Omental fat pad (tissue), 4 donors: ENCODE results near the gene B9D2. TPM values are rescaled to one million over a fixed set of nuclear protein-coding genes. Genes with fewer than 3 reads are reported as not detected.

Source experiments
- ATAC-seq: fragments of 150-250 bp; one replicate; pipeline ENCODE4 v1.9.1; 2016; ENCODE audit warnings: mild to moderate bottlenecking, moderate library complexity; ENCODE audit not compliant: low FRiP score
- DNase-seq: peaks from one replicate; pipeline ENCODE4 v3.0.0-alpha.2; 2019; ENCODE audit warnings: low spot score
- total RNA-seq, 4 donors: library from RNA; depleted of rRNA; stranded (reverse); fragments of >200 nt; gene quantifications; one replicate each; pipeline ENCODE4 v1.1.0, GENCODE V29; 2016
- TF ChIP-seq, protein P1 (sequence below), 3 donors: fragments of 450-650 bp; IDR thresholded peaks; one replicate each; pipeline ENCODE4 v1.5.1; 2016 to 2017; ENCODE audit warnings: antibody characterized with exemption in 3 of 3, mild to moderate bottlenecking in 3 of 3, moderate library complexity in 2 of 3

The B9D2 gene
- total RNA-seq, 4 donors from 2014 or later = 3.3 to 6.8 (median 5.1) TPM

GRCh38 chr19:41327576-41328156 is 36.3 kb downstream of the B9D2 start:
- DNase-seq (peak; percentile 55), ATAC-seq (peak; percentile 41)
- TF ChIP-seq, protein P1, sequence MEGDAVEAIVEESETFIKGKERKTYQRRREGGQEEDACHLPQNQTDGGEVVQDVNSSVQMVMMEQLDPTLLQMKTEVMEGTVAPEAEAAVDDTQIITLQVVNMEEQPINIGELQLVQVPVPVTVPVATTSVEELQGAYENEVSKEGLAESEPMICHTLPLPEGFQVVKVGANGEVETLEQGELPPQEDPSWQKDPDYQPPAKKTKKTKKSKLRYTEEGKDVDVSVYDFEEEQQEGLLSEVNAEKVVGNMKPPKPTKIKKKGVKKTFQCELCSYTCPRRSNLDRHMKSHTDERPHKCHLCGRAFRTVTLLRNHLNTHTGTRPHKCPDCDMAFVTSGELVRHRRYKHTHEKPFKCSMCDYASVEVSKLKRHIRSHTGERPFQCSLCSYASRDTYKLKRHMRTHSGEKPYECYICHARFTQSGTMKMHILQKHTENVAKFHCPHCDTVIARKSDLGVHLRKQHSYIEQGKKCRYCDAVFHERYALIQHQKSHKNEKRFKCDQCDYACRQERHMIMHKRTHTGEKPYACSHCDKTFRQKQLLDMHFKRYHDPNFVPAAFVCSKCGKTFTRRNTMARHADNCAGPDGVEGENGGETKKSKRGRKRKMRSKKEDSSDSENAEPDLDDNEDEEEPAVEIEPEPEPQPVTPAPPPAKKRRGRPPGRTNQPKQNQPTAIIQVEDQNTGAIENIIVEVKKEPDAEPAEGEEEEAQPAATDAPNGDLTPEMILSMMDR (IDR thresholded peaks at IDR 0.05) = no peak

DNA sequence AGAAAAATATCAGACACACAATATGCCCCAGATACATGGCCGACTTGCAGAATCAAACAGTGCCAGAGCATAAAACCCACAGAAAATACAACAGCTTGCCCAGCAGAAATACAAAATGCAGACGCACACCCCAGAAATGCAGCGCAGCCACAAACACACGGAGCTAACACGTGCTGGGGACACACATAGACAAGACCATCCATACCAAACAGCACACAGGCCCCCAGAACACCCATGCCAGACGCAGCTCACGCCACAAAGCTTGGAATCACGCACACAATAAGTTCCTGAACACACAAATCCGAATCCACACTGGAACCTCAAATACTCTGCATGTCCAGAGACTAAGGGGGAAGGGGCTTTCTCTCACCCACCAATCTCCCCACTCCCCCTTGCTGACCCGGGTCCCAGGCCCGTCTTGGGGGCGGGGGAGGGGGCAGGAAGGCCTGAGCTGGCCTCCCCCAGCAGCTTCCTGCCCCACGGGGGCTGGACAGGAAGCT is 36.8 kb downstream of the B9D2 start:
- TF ChIP-seq, protein P1 (IDR thresholded peaks at IDR 0.05) = no peak
- DNase-seq (no peak), ATAC-seq (no peak)

- TF ChIP-seq, protein P1 (IDR thresholded peaks at IDR 0.05) = no peak
- DNase-seq = no peak
- no peak for ATAC-seq
Observed at GRCh38 chr19:41325947-41326706, 37.8 kb downstream of the B9D2 start.

- TF ChIP-seq, protein P1 (IDR thresholded peaks at IDR 0.05) = no peak
- DNase-seq = no peak
- no peak for ATAC-seq
Observed at GRCh38 chr19:41325640-41325946, 38.4 kb downstream of the B9D2 start.

DNA sequence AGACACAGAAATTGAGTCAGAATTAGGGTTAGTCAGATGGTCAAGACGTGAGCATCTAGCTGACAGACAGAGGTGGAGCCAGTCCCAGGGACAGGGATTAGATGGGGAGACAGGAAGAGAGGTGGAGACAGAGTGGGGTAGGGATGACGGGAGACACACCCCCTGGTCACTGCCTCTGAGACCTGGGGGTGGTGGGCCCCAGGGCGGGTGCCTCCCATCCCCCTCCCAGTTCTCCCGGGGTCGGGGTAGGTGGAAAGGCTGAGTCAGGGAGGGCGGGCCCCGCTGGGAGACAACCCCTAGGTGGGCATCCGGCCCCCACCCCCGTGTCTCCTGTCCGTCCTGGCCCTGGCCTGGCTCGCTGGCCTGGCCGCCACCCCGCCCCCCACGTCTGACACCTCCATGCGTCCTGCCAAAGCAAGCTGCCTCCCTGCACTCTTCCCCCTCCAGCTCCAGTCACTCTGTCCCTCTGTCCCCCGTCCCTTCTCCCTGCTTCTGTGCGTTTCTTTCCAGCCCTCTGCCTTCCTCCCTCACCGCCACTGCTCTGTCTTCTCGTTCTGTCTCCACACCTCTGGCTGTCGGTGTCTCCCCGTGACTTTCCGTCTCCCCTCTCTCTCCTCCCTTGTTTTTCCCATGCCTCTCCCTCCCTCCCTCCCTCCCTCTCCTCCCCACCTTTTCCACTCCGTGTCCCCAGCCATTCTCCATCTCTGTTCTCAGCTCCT is 38.9 kb downstream of the B9D2 start:
- peak; percentile 52 for ATAC-seq
- TF ChIP-seq, protein P1 (IDR thresholded peaks at IDR 0.05) = no peak
- no peak for DNase-seq

GRCh38 chr19:41324231-41324702 is 39.7 kb downstream of the B9D2 start:
- DNase-seq = no peak
- TF ChIP-seq, protein P1 (IDR thresholded peaks at IDR 0.05) = no peak
- ATAC-seq = no peak
